HG02973 (cell line): ENCODE data around the gene RNF157.

Source experiments
- ATAC-seq: cut with Tn5 transposase; IDR thresholded peaks from one replicate; pipeline ENCODE4 v1.9.1; 2021; ENCODE audit warnings: moderate library complexity; ENCODE audit not compliant: unreplicated experiment

The RNF157 gene

DNA sequence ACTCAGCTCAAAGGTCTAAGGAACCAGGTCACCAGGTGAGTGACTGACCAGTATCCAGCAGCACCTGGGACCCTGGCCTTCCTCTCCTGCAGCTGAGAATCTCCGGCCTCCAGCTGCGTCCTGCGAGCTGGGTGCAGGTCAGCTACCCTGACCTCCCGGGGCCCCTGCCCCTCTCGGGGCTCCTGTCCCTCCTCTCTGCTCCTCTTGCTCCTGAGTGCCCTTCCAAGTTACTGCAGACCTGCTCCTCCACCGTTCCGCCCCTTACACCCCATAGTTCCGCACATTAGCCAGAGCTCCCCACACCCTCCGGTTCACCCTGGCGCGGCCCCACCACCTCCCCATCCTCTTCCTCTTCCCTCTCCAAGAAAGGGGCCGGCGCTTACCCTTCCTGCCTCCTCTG, 109.8 kb downstream of the RNF157 start:
- ATAC-seq = no peak

GRCh38 chr17:76125922-76126321, 114.4 kb downstream of the RNF157 start:
- no peak for ATAC-seq

GRCh38 chr17:76125391-76125675, 115.0 kb downstream of the RNF157 start:
- ATAC-seq = no peak

DNA sequence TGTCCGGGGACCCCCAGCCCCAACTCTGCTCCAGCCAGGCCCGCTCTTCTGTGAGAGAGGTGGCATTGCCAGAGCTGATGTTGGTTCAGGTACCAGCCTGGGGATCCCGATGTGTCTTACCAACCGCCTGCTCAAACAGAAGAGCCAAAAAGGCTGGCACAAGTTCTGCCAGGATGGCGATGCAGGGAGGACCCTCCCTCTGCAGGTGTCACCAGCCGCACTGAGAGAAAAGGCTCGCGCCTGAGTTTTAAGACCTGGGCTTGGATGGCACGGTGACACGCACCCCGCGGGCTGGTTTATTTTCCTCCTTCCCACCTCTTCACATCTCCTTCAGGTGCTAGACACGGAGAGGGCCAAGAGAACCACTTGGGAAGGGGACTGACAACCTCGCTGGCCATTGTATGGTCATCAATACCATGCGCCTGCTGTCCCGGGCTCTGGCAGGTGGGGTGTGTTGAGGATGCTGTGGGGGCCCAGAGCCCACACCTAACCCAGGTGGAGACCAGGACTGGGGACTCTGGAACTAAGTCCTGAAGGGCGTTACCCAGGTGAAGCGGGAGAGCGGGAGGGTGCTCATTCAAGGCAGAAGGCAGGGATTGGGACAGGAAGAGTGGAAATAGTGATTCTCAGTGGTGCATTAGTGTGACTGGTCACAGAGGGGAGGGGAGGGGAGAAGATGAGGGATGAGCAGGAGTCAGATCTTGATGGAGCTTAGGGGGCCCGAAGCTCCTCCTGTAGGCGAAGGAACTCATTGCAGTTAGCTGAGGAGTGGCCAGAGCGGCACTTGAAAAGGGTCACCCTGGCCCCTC, 115.5 kb downstream of the RNF157 start:
- no peak for ATAC-seq

DNA sequence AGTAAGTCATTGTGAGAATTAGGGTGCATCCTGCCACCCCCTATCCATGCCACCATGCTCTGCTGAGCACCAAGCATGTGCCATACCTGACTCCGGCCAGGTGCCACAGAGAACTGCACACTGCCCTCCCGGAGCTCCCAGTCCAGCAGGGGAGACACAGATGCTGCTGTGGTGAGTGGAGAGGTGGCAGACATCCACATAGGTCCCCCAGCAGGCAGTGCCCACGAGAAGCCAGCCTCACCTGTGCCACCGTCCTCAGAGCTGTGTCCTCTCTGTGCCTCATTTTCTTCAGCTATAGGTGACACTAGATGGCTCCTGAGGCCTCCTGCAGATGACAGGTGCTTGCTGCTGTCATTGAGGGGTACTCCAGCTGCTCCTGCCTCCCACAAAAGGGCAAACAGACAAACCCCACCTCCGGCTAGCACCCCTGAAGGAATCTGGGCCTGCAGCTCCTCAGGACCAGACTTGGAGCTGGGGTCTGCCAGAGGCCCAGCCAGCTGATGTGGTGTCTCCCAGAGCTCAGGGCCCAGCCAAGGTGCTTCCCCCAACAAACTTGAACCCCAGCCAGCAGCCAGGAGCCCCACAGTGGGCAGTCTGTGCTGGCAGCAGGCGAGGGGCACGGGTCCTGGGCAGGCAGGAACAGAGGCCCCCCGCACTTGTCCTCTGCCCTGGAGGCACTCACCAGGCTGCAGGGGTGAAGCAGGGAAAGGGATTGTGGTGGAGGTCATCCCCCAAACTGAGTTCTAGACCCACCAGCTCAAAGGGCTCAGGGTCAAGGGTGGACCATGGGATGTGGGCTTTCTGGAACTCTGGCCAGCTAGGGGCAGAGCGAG, 116.3 kb downstream of the RNF157 start:
- no peak for ATAC-seq

GRCh38 chr17:76123191-76123499, 117.1 kb downstream of the RNF157 start:
- ATAC-seq = no peak

GRCh38 chr17:76122431-76123190, 117.7 kb downstream of the RNF157 start:
- no peak for ATAC-seq

DNA sequence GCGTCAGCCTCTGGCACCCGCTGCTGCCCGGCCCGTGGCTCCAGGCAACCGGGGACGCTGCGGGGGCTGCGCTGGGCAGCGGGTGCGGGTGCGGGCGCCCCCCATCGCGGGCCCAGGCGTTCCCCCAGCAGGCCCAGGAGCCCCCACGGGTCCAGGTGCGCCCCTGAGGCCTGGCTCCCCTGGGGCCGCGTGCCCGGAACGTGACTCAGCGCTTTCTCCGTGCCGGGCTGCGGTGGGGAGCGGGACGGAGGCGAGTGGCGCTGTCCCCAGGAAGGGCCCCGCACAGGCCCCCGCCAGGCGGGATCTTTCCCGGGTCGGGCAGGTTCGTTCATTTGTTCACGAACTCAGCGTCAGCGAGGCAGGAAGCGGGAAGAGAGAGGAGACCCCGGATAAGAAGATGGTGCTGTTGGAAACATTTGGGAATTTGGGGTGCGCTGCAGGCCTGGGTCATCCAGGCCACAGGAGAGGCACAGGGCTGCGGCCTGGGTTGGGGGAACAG, 118.3 kb downstream of the RNF157 start:
- no peak for ATAC-seq

GRCh38 chr17:76120658-76121008, 119.7 kb downstream of the RNF157 start:
- no peak for ATAC-seq

DNA sequence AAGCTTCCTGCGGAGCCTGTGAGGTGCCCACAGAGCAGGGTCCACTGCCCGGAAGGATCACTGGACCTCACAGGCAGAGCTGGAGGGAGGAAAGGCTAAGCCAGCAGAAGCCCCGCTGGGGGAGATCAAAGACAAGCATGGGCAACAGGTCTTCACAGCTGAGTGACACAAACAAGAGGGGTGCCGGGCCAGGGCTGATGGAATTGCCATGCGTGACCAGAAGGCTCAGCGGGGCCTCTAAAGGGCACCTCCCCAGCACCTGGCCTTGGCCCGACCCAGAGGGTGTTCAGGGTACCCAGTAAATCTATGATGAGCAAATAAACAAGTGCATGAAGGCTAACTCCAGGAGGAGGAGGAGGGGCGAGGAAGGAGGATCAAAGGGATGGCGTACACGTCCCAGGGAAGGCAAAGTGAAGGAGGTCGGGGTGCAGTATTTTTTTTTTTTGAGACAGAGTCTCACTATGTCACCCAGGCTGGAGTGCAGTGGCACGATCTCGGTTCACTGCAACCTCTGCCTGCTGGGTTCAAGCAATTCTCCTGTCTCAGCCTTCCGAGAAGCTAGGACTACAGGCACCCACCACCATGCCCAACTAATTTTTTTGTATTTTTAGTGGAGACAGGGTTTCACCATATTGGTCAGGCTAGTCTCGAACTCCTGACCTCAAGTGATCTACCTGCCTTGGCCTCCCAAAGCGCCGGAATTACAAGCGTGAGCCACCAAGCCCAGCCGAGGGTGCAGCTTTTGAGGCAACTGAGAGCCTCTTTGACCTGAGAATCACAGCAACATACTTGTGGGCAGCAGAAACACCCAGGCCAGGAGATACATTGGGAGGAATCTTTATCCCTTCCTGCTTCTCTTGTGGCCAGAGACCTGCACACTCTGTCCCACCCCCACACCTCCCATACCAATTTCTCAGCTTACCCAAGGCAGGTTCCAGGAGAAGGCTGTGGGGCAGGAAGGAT, 120.6 kb downstream of the RNF157 start:
- no peak for ATAC-seq

DNA sequence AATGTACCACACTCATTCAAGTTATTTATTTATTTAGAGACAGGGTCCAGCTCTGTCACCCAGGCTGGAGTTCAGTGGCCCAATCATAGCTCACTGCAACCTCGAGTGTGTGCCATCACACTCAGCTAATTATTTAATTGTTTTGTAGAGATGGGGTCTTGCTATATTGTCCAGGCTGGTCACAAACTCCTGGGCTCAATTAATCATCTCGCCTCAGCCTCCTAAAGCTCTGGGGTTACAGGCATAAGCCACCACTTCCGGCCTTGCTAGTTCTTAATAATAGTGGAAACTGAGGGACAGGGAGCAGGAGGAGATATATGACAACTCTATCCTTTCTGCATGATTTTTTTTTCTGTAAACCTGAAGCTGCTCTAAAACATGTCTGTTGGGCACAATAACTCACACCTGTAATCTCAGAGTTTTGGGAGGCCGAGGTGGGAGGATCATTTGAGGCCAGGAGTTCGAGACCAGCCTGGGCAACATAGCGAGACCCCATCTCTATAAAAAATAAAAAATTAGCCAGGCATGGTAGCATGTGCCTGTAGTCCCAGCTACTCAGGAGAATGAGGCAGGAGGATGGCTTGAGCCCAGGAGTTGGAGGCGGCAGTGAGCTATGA, 125.0 kb downstream of the RNF157 start:
- ATAC-seq = no peak

DNA sequence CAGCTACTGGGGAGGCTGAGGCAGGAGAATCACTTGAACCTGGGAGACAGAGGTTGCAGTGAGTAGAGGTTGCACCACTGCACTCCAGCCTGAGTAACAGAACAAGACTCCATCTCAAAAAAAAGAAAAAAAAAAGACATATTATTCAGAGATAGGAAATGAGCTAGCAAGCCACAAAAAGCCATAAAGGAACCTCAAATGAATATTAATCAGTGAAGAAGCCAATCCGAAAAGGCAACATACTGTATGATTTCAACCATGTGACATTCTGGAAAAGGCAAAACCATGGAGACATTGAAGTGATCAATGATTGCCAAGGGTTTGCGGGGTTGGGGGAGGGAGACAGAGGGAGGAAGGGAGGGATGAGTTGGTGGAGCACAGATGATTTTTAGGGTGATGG, 128.3 kb downstream of the RNF157 start:
- no peak for ATAC-seq

DNA sequence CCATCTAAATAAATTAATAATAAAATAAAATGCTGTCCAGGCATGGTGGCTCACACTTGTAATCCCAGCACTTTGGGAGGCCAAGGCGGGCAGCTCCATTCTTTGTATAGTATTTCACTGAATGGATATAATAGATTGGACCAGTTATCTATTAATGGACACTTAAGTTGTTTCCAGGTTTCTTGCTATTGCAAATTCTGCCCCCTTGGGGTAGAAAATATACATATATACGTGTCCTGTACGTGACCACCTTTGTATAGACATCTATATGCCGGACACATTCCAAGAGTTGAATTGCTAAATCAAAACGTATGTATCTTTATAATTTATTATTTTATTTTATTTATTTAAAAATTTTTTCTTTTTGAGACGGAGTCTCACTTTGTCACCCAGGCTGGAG, 132.8 kb downstream of the RNF157 start:
- ATAC-seq = no peak

DNA sequence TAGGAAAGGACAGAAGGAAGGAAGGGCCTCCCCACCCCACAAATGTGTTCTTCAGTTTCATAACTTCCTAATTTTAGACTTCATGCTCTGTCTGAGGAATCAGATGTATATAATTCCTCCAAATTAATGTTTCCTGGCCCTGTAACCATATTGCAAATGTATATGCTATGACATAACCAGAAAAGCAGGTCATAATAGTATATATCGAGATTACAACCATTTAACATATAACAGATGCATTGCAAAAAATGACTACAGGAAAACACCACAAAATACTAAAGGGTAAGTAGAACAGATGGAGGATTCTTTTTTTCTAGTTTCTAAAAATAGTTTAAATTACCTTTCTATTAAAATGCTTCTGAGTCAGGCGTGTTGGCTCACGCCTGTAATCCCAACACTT, 133.6 kb downstream of the RNF157 start:
- ATAC-seq = no peak

GRCh38 chr17:76104896-76105231, 135.4 kb downstream of the RNF157 start:
- ATAC-seq = no peak

DNA sequence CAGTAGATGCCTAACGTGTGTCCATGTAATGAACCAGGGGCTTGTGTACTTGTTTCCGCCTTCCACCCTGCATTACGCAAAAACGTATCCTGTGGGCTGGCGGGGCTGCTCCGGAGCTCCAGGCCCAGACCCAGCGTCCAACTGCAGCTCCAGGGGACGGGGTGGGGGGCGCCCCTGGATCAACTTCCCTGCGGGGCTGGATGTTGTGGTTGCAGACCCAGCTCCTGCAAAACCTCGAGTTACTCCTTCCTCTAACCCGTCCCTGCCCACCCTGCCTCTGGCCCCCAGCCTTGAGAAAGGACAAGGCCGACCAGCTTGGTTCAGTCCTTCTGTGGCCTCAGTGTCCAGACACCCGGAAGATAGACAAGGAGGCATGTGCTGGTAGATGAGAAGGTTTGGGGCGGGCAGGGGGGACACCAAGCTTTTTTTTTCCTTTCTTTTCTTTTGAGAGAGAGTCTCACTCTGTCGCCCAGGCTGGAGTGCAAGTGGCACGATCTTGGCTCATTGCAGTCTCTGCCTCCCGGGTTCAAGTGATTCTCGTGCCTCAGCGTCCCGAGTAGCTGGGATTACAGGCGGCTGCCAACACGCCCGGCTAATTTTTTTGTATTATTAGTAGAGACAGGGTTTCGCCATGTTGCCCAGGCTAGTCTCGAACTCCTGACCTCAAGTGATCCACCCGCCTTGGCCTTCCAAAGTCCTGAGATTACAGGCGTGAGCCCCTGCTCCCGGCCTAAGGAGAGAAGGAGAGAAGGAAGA, 136.0 kb downstream of the RNF157 start:
- no peak for ATAC-seq

DNA sequence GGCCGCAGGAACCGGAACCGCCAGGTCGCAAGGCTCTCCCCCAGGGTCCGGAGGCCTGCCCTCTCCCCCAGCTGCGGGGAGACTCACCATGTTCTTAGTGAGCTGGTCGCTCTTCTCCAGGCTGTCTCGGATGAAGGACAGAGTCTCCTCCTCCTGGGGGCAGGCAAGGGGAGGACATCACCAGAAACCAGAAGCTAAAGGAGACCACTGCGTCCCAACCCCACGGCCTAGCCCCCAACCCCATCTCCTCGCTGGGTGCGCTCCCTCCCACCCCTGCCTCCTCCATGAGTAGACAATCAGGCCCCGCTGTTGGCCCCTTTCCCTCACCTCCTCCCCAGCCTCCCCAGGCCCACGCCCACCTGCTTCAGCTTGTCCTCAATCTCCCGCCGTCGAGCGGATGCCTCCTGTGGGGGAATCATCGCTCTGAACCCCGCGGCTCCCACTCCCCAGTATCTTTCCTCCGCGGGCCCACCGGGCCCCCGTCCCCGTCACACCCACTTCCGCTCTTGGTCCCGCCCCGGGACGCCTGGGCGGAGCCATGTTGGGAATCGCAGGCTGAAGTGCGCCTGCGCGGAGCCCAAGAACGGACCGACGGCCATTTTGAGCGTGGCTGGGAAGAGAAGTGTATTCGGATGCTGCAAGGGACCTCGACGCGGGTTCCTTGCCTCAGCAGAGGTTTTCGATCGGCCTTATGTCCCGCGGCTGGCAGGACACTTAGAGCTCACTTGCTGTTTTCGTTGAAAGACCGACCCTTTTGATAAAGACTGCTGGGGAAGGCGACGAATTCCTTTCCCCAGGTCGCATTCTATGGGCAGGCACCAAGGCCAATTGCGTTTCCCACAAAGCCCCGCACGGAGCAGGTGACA, 136.8 kb downstream of the RNF157 start, which contains the start of gene EXOC7:
Gene EXOC7 (minus strand): TSS at position 514 of the 866 bp plus-strand sequence. CDS start 95 bp downstream, at position 419.
- peak; percentile 71 for ATAC-seq

DNA sequence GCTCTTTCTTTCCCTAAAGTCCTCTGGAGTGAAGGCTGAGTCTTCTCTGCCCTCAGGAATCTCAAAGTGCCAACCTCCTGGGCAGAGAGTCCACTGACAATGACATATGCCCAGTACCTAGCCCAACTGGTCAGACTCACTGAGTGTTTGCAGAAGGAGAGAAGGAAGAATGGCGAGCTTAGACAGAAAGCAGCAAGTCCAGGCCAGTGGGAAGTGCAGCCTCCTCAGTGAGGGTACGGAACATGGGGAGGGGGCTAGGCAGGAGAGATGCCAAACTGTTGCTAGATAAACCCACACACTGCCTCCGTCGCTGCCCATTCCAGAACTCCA, 137.4 kb downstream of the RNF157 start:
- ATAC-seq = peak; percentile 7
